ENCODE measurements around the gene DACT1.

The DACT1 gene

GRCh38 chr14:58668848-58669480 lies 31.2 kb downstream of the DACT1 start:
- DNase-seq, result no peak

GRCh38 chr14:58669556-58670200 lies 31.9 kb downstream of the DACT1 start:
- no peak for DNase-seq

- no peak for DNase-seq
Observed at GRCh38 chr14:58671024-58671423, 33.3 kb downstream of the DACT1 start.

GRCh38 chr14:58671436-58671835 lies 33.7 kb downstream of the DACT1 start:
- DNase-seq, result no peak

GRCh38 chr14:58673722-58674121 lies 36.0 kb downstream of the DACT1 start:
- DNase-seq, result no peak

- no peak for DNase-seq
Observed at GRCh38 chr14:58677001-58677400, 39.2 kb downstream of the DACT1 start.

- no peak for DNase-seq
Observed at GRCh38 chr14:58677517-58677916, 39.8 kb downstream of the DACT1 start.

- DNase-seq, result no peak
Observed at GRCh38 chr14:58677996-58678395, 40.2 kb downstream of the DACT1 start.

GRCh38 chr14:58680698-58681097 lies 42.9 kb downstream of the DACT1 start:
- no peak for DNase-seq

- no peak for DNase-seq
Observed at GRCh38 chr14:58687232-58687795, 49.6 kb downstream of the DACT1 start.

- peak; percentile 94 for DNase-seq
Observed at GRCh38 chr14:58690801-58691516, 53.2 kb downstream of the DACT1 start.

- DNase-seq, result no peak
Observed at GRCh38 chr14:58693048-58693447, 55.3 kb downstream of the DACT1 start.

GRCh38 chr14:58695514-58695913 lies 57.8 kb downstream of the DACT1 start:
- DNase-seq, result no peak

- no peak for DNase-seq
Observed at GRCh38 chr14:58697266-58697929, 59.6 kb downstream of the DACT1 start.

Data from NCI-H187 treated with DMSO at 0.1 percent for 48 hours (cell line).